ENCODE data around the gene OR5B21. TPM values are rescaled to one million over a fixed set of nuclear protein-coding genes. Genes with fewer than 3 reads are reported as not detected.

OR5B21 gene
- total RNA-seq, 1 experiment from 2014 or later = not detected

GRCh38 chr11:58505849-58506248 is 2.1 kb downstream of the OR5B21 start:
- no peak for DNase-seq (ENCODE audit: low spot score)
- Histone ChIP-seq H3K27ac (ENCODE audit: low read depth, low read length, poor library complexity, severe bottlenecking) (no peak overlapping the region), H3K4me3 (ENCODE audit: low read depth, low read length, poor library complexity, severe bottlenecking) (no peak overlapping the region), H3K9me3 (ENCODE audit: low read depth, low read length, poor library complexity, severe bottlenecking) (no peaks in the 10 kb centered on the region), H3K27me3 (replicated peaks; ENCODE audit: insufficient read depth, low read depth, low read length, poor library complexity) (peaks cover 7% of the 10 kb centered on the region), H3K36me3 (ENCODE audit: insufficient read depth, low read length, poor library complexity, severe bottlenecking) (no peaks in the 10 kb centered on the region), H3K4me1 (ENCODE audit: insufficient read depth, low read length, poor library complexity, severe bottlenecking) (no peaks in the 10 kb centered on the region)
- TF ChIP-seq CTCF (conservative IDR thresholded peaks at IDR 0.05; ENCODE audit: low read depth, low read length) = no peak
- no peak for TF ChIP-seq EZH2 (IDR thresholded peaks at IDR 0.05; ENCODE audit: borderline replicate concordance, low read depth, low read length, poor library complexity, severe bottlenecking)
- no TSS peak for BruUV-seq (replicated peaks)
- intact Hi-C loops (cut with micrococcal nuclease; ENCODE audit: unreplicated experiment) = no loop called here
- ChIA-PET CTCF (no interaction called here), POLR2A (ENCODE audit: low non-redundant PET) (no interaction called here)

- Histone ChIP-seq H3K4me3 (ENCODE audit: low read depth, low read length, poor library complexity, severe bottlenecking) (no peak overlapping the region), H3K4me1 (ENCODE audit: insufficient read depth, low read length, poor library complexity, severe bottlenecking) (no peaks in the 10 kb centered on the region), H3K36me3 (ENCODE audit: insufficient read depth, low read length, poor library complexity, severe bottlenecking) (no peaks in the 10 kb centered on the region), H3K9me3 (ENCODE audit: low read depth, low read length, poor library complexity, severe bottlenecking) (no peaks in the 10 kb centered on the region), H3K27ac (ENCODE audit: low read depth, low read length, poor library complexity, severe bottlenecking) (no peak overlapping the region), H3K27me3 (replicated peaks; ENCODE audit: insufficient read depth, low read depth, low read length, poor library complexity) (peaks cover 7% of the 10 kb centered on the region)
- DNase-seq (ENCODE audit: low spot score) = no peak
- no TSS peak for BruUV-seq (replicated peaks)
- TF ChIP-seq EZH2 (IDR thresholded peaks at IDR 0.05; ENCODE audit: borderline replicate concordance, low read depth, low read length, poor library complexity, severe bottlenecking) (no peak), CTCF (conservative IDR thresholded peaks at IDR 0.05; ENCODE audit: low read depth, low read length) (no peak)
- ChIA-PET POLR2A (ENCODE audit: low non-redundant PET) (no interaction called here), CTCF (no interaction called here)
- intact Hi-C loops (cut with micrococcal nuclease; ENCODE audit: unreplicated experiment) = no loop called here
Measured at GRCh38 chr11:58504232-58504631, 3.7 kb downstream of the OR5B21 start.

- H3K9me3 ChIP-seq (ENCODE audit: low read depth, low read length, poor library complexity, severe bottlenecking) = no peaks in the 10 kb centered on the region
- no peak for TF ChIP-seq CTCF (conservative IDR thresholded peaks at IDR 0.05; ENCODE audit: low read depth, low read length)
- no peak for TF ChIP-seq EZH2 (IDR thresholded peaks at IDR 0.05; ENCODE audit: borderline replicate concordance, low read depth, low read length, poor library complexity, severe bottlenecking)
- no peaks in the 10 kb centered on the region for H3K4me1 ChIP-seq (ENCODE audit: insufficient read depth, low read length, poor library complexity, severe bottlenecking)
- H3K27me3 ChIP-seq (replicated peaks; ENCODE audit: insufficient read depth, low read depth, low read length, poor library complexity) = peaks cover 7% of the 10 kb centered on the region
- no peak overlapping the region for H3K4me3 ChIP-seq (ENCODE audit: low read depth, low read length, poor library complexity, severe bottlenecking)
- no peaks in the 10 kb centered on the region for H3K36me3 ChIP-seq (ENCODE audit: insufficient read depth, low read length, poor library complexity, severe bottlenecking)
- no TSS peak for BruUV-seq (replicated peaks)
- POLR2A ChIA-PET (ENCODE audit: low non-redundant PET) = no interaction called here
- no peak for DNase-seq (ENCODE audit: low spot score)
- intact Hi-C loops (cut with micrococcal nuclease; ENCODE audit: unreplicated experiment) = no loop called here
- CTCF ChIA-PET = no interaction called here
- H3K27ac ChIP-seq (ENCODE audit: low read depth, low read length, poor library complexity, severe bottlenecking) = no peak overlapping the region
Measured at GRCh38 chr11:58503361-58503856, 4.5 kb downstream of the OR5B21 start.
